ENCODE data around the gene SPATA20. TPM values are rescaled to one million over a fixed set of nuclear protein-coding genes. Genes with fewer than 3 reads are reported as not detected.

SPATA20 gene
- total RNA-seq, 1 experiment from 2014 or later: 33.2 TPM

- intact Hi-C loops (cut with micrococcal nuclease; ENCODE audit: unreplicated experiment): no loop called here
- no TSS peak for BruUV-seq (replicated peaks)
- Mint-ChIP-seq H3K27ac (ENCODE audit: unreplicated experiment) (no peak overlapping the region), H3K36me3 (ENCODE audit: insufficient read depth, unreplicated experiment) (no peaks in the 10 kb centered on the region), H3K4me1 (ENCODE audit: low read depth, unreplicated experiment) (no peaks in the 10 kb centered on the region), H3K27me3 (ENCODE audit: unreplicated experiment) (peaks cover 100% of the 10 kb centered on the region), H3K4me3 (ENCODE audit: low read depth, unreplicated experiment) (no peak overlapping the region), H3K9me3 (ENCODE audit: low read depth, unreplicated experiment) (no peaks in the 10 kb centered on the region)
- CTCF ChIA-PET: interaction anchor here (1.0 kb wide), 1 partner anchor 21 kb away, joined by 3 read pairs; no protein-coding TSS in a partner anchor
- DNase-seq: peak; percentile 47
- TF ChIP-seq, protein P1, sequence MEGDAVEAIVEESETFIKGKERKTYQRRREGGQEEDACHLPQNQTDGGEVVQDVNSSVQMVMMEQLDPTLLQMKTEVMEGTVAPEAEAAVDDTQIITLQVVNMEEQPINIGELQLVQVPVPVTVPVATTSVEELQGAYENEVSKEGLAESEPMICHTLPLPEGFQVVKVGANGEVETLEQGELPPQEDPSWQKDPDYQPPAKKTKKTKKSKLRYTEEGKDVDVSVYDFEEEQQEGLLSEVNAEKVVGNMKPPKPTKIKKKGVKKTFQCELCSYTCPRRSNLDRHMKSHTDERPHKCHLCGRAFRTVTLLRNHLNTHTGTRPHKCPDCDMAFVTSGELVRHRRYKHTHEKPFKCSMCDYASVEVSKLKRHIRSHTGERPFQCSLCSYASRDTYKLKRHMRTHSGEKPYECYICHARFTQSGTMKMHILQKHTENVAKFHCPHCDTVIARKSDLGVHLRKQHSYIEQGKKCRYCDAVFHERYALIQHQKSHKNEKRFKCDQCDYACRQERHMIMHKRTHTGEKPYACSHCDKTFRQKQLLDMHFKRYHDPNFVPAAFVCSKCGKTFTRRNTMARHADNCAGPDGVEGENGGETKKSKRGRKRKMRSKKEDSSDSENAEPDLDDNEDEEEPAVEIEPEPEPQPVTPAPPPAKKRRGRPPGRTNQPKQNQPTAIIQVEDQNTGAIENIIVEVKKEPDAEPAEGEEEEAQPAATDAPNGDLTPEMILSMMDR (IDR thresholded peaks at IDR 0.05; ENCODE audit: unreplicated experiment): no peak
Observed at GRCh38 chr17:50603340-50603739, 56.4 kb downstream of the SPATA20 start.

DNA sequence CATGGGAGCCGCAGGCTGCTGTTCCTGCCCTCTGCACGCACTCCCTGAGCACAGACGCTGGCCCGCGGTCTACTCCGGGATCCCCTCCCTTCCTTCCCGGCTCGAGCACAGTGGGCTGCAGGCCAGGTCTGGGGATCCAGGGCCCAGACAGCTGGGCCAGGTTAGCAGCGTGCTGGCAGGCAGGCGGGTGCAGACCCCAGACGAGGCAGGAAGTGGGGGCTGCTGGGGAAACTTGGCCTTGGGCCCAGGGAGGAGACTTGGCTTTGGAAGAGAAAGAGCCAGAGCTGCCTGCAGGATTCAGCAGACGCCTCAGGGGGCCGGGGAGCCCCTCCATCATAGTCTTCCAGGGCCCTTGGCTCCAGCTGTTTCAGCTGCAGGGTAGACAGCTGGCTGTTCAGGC, 57.5 kb downstream of the SPATA20 start:
- intact Hi-C loops (cut with micrococcal nuclease; ENCODE audit: unreplicated experiment): no loop called here

GRCh38 chr17:50605429-50605828, 58.5 kb downstream of the SPATA20 start:
- no TSS peak for BruUV-seq (replicated peaks)
- peaks cover 100% of the 10 kb centered on the region for H3K27me3 Mint-ChIP-seq (ENCODE audit: unreplicated experiment)
- H3K27ac Mint-ChIP-seq (ENCODE audit: unreplicated experiment): no peak overlapping the region
- no peaks in the 10 kb centered on the region for H3K4me1 Mint-ChIP-seq (ENCODE audit: low read depth, unreplicated experiment)
- intact Hi-C loops (cut with micrococcal nuclease; ENCODE audit: unreplicated experiment): no loop called here
- TF ChIP-seq, protein P1 (IDR thresholded peaks at IDR 0.05; ENCODE audit: unreplicated experiment): no peak
- H3K9me3 Mint-ChIP-seq (ENCODE audit: low read depth, unreplicated experiment): no peaks in the 10 kb centered on the region
- CTCF ChIA-PET: interaction anchor here (0.7 kb wide), 1 partner anchor 22 kb away, joined by 3 read pairs; no protein-coding TSS in a partner anchor
- DNase-seq: no peak
- no peak overlapping the region for H3K4me3 Mint-ChIP-seq (ENCODE audit: low read depth, unreplicated experiment)
- H3K36me3 Mint-ChIP-seq (ENCODE audit: insufficient read depth, unreplicated experiment): no peaks in the 10 kb centered on the region

More for the DNA sequence above, 57.5 kb downstream of the SPATA20 start:
- CTCF ChIA-PET: interaction anchor here (0.6 to 0.7 kb wide), 3 partner anchors 23 to 92 kb away, joined by 3 to 4 read pairs (median 4); no protein-coding TSS in a partner anchor
- TF ChIP-seq, protein P1 (IDR thresholded peaks at IDR 0.05; ENCODE audit: unreplicated experiment): no peak
- Mint-ChIP-seq H3K27me3 (ENCODE audit: unreplicated experiment) (peaks cover 100% of the 10 kb centered on the region), H3K27ac (ENCODE audit: unreplicated experiment) (no peak overlapping the region), H3K4me3 (ENCODE audit: low read depth, unreplicated experiment) (no peak overlapping the region), H3K4me1 (ENCODE audit: low read depth, unreplicated experiment) (no peaks in the 10 kb centered on the region), H3K36me3 (ENCODE audit: insufficient read depth, unreplicated experiment) (no peaks in the 10 kb centered on the region), H3K9me3 (ENCODE audit: low read depth, unreplicated experiment) (no peaks in the 10 kb centered on the region)
- no TSS peak for BruUV-seq (replicated peaks)
- no peak for DNase-seq

Other genes with a start within 250 kb of the SPATA20 start
- 44.3 and 49.3 TPM in 2 replicates for gene XYLT2, start 201.0 kb upstream of the SPATA20 start, total RNA-seq (2022)
- 79.0 and 84.0 TPM in 2 replicates for gene MRPL27, start 174.0 kb upstream of the SPATA20 start, total RNA-seq (2022)
- gene EME1, start 173.9 kb upstream of the SPATA20 start, total RNA-seq (2022): 32.6 and 33.5 TPM in 2 replicates
- gene LRRC59, start 149.7 kb upstream of the SPATA20 start, total RNA-seq (2022): 205 and 212 TPM in 2 replicates
- 148 and 156 TPM in 2 replicates for gene ACSF2, start 121.0 kb upstream of the SPATA20 start, total RNA-seq (2022)
- gene CHAD, start 78.3 kb upstream of the SPATA20 start, total RNA-seq (2022): not detected in 2 replicates
- 42.6 and 51.1 TPM in 2 replicates for gene RSAD1, start 68.3 kb upstream of the SPATA20 start, total RNA-seq (2022)
- 0.52 and 1.0 TPM in 2 replicates for gene MYCBPAP, start 38.7 kb upstream of the SPATA20 start, total RNA-seq (2022)
- gene EPN3, start 14.4 kb upstream of the SPATA20 start, total RNA-seq (2022): 41.9 and 45.1 TPM in 2 replicates
- not detected in 2 replicates for gene CACNA1G, start 13.5 kb downstream of the SPATA20 start, total RNA-seq (2022)
- gene ABCC3, start 87.7 kb downstream of the SPATA20 start, total RNA-seq (2022): 88.0 and 125 TPM in 2 replicates
- gene ANKRD40, start 160.7 kb downstream of the SPATA20 start, total RNA-seq (2022): 67.2 and 68.5 TPM in 2 replicates
- 152 and 155 TPM in 2 replicates for gene LUC7L3, start 172.4 kb downstream of the SPATA20 start, total RNA-seq (2022)
- 0.64 TPM in 1 of 2 replicates, not detected in the other for gene ANKRD40CL, start 220.3 kb downstream of the SPATA20 start, total RNA-seq (2022)